ENCODE results near the gene DACT3. TPM values are rescaled to one million over a fixed set of nuclear protein-coding genes. Genes with fewer than 3 reads are reported as not detected.
A peak's percentile ranks its signal among the peaks of the same experiment; 100 is the strongest.

DACT3 gene
- total and polyA plus RNA-seq, 2 of the 4 experiments (the other 2 are of a cell fraction), result 1.6 to 4.9 TPM

DNA sequence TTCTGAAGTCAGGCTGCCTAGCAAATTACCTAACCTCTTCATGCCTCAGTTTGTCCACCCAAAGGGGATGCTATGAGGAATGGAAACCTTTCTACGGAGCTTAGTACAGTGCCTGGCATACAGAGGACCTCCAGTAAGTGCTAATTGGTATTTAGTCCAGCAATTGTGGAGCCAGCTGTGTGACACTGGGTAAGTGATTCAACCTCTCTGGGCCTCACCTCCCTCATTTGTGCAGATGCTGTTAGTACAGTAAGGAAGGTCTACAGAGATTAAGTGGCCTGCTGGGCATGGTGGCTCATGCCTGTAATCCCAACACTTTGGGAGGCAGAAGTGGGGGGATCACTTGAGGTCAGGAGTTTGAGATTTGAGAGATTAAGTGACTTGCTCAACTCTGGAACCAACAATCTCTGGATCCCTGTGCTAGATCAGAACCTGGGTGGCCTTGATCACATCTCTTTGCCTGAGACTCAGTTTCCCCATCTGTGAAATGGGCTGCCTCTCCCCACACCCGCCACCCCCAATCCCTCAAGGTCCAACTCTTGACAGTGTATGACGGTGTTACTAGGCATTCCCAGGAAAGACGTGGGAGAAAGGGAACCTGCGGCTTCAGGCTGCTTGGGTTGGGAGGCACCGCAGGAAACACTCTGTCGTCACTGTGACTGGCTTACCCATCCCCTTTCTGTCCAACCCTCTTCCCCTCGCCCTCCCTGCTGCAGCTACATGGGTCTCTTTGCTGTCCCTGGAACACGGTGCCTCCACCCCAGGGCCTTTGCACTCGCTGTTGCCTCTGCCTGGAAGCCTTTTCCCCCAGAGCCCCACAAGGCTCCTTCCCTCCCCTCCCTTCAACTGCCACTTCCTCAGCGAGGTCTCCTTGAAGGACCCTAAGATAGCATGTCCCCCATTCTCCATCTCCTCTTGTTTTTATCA, 37.7 kb upstream of the DACT3 start:
- Histone ChIP-seq H3K9ac (ENCODE audit: low read depth, low read length) (no peak overlapping the region), H3K4me1 (ENCODE audit: control insufficient read depth, insufficient read depth, low read length) (no peaks in the 10 kb centered on the region), H4K91ac (ENCODE audit: insufficient read depth, low read depth, low read length) (no peak overlapping the region), H3K23ac (ENCODE audit: low read depth, low read length) (no peak overlapping the region), H3K79me1 (ENCODE audit: low read depth in 1 of 2, low read length in 2 of 2) (peaks cover 0 to 15% of the 10 kb centered on the region in 2 experiments; a peak in 3 of 4 replicates), H2AK5ac (ENCODE audit: low read depth, low read length) (no peak overlapping the region), H4K5ac (ENCODE audit: low read depth, low read length) (no peak overlapping the region), H3K14ac (replicated peaks; ENCODE audit: low read depth, low read length) (no peak overlapping the region), H2BK20ac (ENCODE audit: low read depth, low read length) (no peak overlapping the region), H3K4me3 (ENCODE audit: insufficient read depth, low read depth, low read length) (no peak overlapping the region), H4K8ac (ENCODE audit: low read depth in 2 of 2, low read length in 2 of 2) (no peak overlapping the region), H3K4ac (ENCODE audit: low read depth, low read length) (no peak overlapping the region), H3K36me3 (ENCODE audit: control insufficient read depth, insufficient read depth, low read length) (peaks cover 64% of the 10 kb centered on the region), H3K9me1 (ENCODE audit: insufficient read depth, low read length) (0 out of 2 replicates have a peak, but pooled peaks cover 6% of the 10 kb centered on the region), H4K20me1 (ENCODE audit: insufficient read depth, low read length) (peaks cover 19% of the 10 kb centered on the region; the same call in 1 of the 2 replicates), H3K4me2 (ENCODE audit: low read depth, low read length) (no peak overlapping the region), H3K27ac (ENCODE audit: insufficient read depth, low read length) (no peak overlapping the region), H2AFZ (replicated peaks; ENCODE audit: low read length, poor library complexity) (peak overlapping the region; percentile 39), H3K9me3 (ENCODE audit: control insufficient read depth, insufficient read depth, low read length) (no peaks in the 10 kb centered on the region), H2BK15ac (ENCODE audit: low read depth, low read length) (no peak overlapping the region), H3K18ac (ENCODE audit: low read depth, low read length) (no peak overlapping the region), H2BK120ac (ENCODE audit: low read depth, low read length) (no peak overlapping the region), H3K27me3 (ENCODE audit: control insufficient read depth, insufficient read depth, low read length) (no peaks in the 10 kb centered on the region), H3K56ac (ENCODE audit: extremely low read depth, insufficient read depth, low read length) (no peak overlapping the region), H2AK9ac (replicated peaks; ENCODE audit: low read depth, low read length, poor library complexity) (peak overlapping the region; percentile 61), H2BK5ac (ENCODE audit: low read depth, low read length, poor library complexity, severe bottlenecking) (no peak overlapping the region)
- no peak for DNase-seq
- in situ Hi-C loops (cut with MboI; ENCODE audit: low sequenced_read_pairs) (no loop called here), dilution Hi-C loops (cut with HindIII; ENCODE audit: low sequenced_read_pairs, unreplicated experiment) (no loop called here), intact Hi-C loops (cut with micrococcal nuclease) (no loop called here)
- TF ChIP-seq MAZ (IDR thresholded peaks at IDR 0.05; ENCODE audit: borderline replicate concordance, low read depth, low read length), result no peak
- no peak for TF ChIP-seq RFX5 (IDR thresholded peaks at IDR 0.05; ENCODE audit: low read depth, low read length)
- TF ChIP-seq, protein P1, sequence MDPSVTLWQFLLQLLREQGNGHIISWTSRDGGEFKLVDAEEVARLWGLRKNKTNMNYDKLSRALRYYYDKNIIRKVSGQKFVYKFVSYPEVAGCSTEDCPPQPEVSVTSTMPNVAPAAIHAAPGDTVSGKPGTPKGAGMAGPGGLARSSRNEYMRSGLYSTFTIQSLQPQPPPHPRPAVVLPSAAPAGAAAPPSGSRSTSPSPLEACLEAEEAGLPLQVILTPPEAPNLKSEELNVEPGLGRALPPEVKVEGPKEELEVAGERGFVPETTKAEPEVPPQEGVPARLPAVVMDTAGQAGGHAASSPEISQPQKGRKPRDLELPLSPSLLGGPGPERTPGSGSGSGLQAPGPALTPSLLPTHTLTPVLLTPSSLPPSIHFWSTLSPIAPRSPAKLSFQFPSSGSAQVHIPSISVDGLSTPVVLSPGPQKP (IDR thresholded peaks at IDR 0.05; ENCODE audit: borderline replicate concordance, low read depth, low read length), result no peak
- no peak for TF ChIP-seq NFE2L2 (IDR thresholded peaks at IDR 0.05; ENCODE audit: low read depth, low read length)
- TF ChIP-seq POLR2A (IDR thresholded peaks at IDR 0.05; ENCODE audit: low read depth, low read length), result no peak
- no peak for TF ChIP-seq FOS (IDR thresholded peaks at IDR 0.05; ENCODE audit: low read depth, low read length)
- no peak for TF ChIP-seq MXI1 (IDR thresholded peaks at IDR 0.05; ENCODE audit: borderline replicate concordance, low read depth, low read length)
- no peak for TF ChIP-seq USF2 (IDR thresholded peaks at IDR 0.05; ENCODE audit: low read depth, low read length)
- no peak for TF ChIP-seq BHLHE40 (IDR thresholded peaks at IDR 0.05; ENCODE audit: low read depth, low read length)
- TF ChIP-seq, protein P2, sequence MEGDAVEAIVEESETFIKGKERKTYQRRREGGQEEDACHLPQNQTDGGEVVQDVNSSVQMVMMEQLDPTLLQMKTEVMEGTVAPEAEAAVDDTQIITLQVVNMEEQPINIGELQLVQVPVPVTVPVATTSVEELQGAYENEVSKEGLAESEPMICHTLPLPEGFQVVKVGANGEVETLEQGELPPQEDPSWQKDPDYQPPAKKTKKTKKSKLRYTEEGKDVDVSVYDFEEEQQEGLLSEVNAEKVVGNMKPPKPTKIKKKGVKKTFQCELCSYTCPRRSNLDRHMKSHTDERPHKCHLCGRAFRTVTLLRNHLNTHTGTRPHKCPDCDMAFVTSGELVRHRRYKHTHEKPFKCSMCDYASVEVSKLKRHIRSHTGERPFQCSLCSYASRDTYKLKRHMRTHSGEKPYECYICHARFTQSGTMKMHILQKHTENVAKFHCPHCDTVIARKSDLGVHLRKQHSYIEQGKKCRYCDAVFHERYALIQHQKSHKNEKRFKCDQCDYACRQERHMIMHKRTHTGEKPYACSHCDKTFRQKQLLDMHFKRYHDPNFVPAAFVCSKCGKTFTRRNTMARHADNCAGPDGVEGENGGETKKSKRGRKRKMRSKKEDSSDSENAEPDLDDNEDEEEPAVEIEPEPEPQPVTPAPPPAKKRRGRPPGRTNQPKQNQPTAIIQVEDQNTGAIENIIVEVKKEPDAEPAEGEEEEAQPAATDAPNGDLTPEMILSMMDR (conservative IDR thresholded peaks at IDR 0.05; ENCODE audit: low read depth, low read length), result no peak
- TF ChIP-seq CHD1 (IDR thresholded peaks at IDR 0.05; ENCODE audit: low read depth, low read length), result no peak
- TF ChIP-seq SMC3 (IDR thresholded peaks at IDR 0.05; ENCODE audit: low read depth, low read length), result no peak
- TF ChIP-seq RAD21 (IDR thresholded peaks at IDR 0.05; ENCODE audit: low read length), result no peak
- ChIA-PET POLR2A (ENCODE audit: unreplicated experiment) (interaction anchor here (0.6 kb wide), 1 partner anchor 26 kb away, joined by 7 read pairs; no protein-coding TSS in a partner anchor), CTCF (no interaction called here)
- no peak for ATAC-seq (ENCODE audit: low read depth)
- 92% methylated on average over 5 of the region's 11 CpGs; no CpG with 5 or more reads in 1 of the 2 experiments for WGBS, 2 experiments (ENCODE audit: extremely low coverage in 2 of 2, insufficient read length in 1 of 2)
- no TSS peak for BruUV-seq (replicated peaks)
